ENCODE measurements around the gene MEF2B.
A peak's percentile ranks its signal among the peaks of the same experiment; 100 is the strongest.
"Not testable (repeated sequence)": the region's sequence is repeated elsewhere in the genome, so short reads cannot be mapped to it uniquely, and the experiment has no call there.

Gene MEF2B

DNA sequence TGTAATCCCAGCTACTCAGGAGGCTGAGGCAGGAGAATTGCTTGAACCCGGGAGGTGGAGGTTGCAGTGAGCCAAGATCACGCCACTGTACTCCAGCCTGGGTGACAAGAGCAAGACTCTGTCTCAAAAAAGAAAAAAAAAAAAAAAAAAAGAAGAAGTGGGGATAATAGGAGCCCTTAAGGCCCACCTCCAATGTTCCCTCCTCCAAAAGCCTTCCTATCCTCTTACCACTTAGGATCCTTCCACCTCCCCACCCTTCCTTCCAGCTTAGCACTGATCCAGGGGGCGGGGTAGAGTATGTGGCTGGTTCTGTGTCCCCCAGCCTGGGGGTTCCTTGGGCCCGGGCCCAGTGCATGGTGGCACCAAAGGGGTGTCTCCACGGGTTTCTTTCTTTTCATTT lies 3.2 kb upstream of the MEF2B start:
- ATAC-seq, H3K27ac Mint-ChIP-seq, DNase-seq, H3K4me3 Mint-ChIP-seq, H3K9me3 Mint-ChIP-seq: not testable (repeated sequence)
- Mint-ChIP-seq H3K27me3 (peaks cover 17% of the 10 kb centered on the region), H3K4me1 (peaks cover 22% of the 10 kb centered on the region)

- peaks cover 17% of the 10 kb centered on the region for H3K27me3 Mint-ChIP-seq
- DNase-seq: no peak
- no peak overlapping the region for H3K4me3 Mint-ChIP-seq
- H3K4me1 Mint-ChIP-seq: peaks cover 22% of the 10 kb centered on the region
- no peaks in the 10 kb centered on the region for H3K9me3 Mint-ChIP-seq
- H3K27ac Mint-ChIP-seq: peak overlapping the region in 1 of 2 donors; percentile 39
- no peak for ATAC-seq
These were observed 1.9 kb upstream of the MEF2B start for GRCh38 chr19:19171821-19172532.

- Mint-ChIP-seq H3K27ac (peak overlapping the region in 1 of 2 donors; percentile 77), H3K4me1 (peaks cover 22% of the 10 kb centered on the region), H3K9me3 (no peaks in the 10 kb centered on the region), H3K27me3 (peaks cover 17% of the 10 kb centered on the region), H3K4me3 (peak overlapping the region; percentile 50 to 75)
- ATAC-seq (no peak), DNase-seq (no peak)
These were observed 1.0 kb upstream of the MEF2B start for GRCh38 chr19:19170873-19171672.

- Mint-ChIP-seq H3K27me3 (peaks cover 17% of the 10 kb centered on the region), H3K4me1 (peaks cover 22% of the 10 kb centered on the region), H3K4me3 (peak overlapping the region; percentile 50 to 75), H3K27ac (peak overlapping the region; percentile 8 to 87), H3K9me3 (no peaks in the 10 kb centered on the region)
- no peak for DNase-seq
- ATAC-seq: peak; percentile 4
These were observed 619 bp downstream of the MEF2B start for GRCh38 chr19:19169236-19170052.

DNA sequence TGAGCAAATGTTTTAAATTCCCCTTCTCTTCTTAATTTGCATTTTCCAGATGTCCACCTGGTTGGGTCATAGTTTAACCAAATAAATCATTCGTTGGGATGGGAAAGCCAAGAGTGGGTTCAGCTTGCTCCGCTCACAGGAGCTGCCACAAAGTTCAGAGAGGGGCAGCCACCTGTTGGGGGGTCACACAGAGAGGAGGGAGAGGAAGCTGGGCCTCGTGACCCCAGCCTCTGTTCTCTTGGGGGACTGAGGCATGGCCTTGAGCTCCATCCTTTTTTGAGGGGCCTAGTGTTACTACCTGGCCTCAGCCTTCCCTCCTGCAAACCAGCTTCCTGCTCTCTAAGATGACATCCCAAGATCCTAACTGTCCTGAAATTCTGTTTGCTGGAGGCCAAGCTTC lies 2.5 kb downstream of the MEF2B start:
- no peak overlapping the region for H3K4me3 Mint-ChIP-seq

GRCh38 chr19:19165396-19165795 lies 4.7 kb downstream of the MEF2B start:
- Mint-ChIP-seq H3K4me3 (no peak overlapping the region), H3K27ac (peak overlapping the region in 1 of 2 donors; percentile 1), H3K4me1 (peaks cover 10% of the 10 kb centered on the region), H3K27me3 (peaks cover 11% of the 10 kb centered on the region), H3K9me3 (no peaks in the 10 kb centered on the region)
- ATAC-seq (no peak), DNase-seq (no peak)

More for the DNA sequence above, 2.5 kb downstream of the MEF2B start:
- Mint-ChIP-seq H3K27ac (no peak overlapping the region), H3K27me3 (peaks cover 17% of the 10 kb centered on the region), H3K9me3 (no peaks in the 10 kb centered on the region), H3K4me1 (peaks cover 22% of the 10 kb centered on the region)
- DNase-seq (no peak), ATAC-seq (no peak)

DNA sequence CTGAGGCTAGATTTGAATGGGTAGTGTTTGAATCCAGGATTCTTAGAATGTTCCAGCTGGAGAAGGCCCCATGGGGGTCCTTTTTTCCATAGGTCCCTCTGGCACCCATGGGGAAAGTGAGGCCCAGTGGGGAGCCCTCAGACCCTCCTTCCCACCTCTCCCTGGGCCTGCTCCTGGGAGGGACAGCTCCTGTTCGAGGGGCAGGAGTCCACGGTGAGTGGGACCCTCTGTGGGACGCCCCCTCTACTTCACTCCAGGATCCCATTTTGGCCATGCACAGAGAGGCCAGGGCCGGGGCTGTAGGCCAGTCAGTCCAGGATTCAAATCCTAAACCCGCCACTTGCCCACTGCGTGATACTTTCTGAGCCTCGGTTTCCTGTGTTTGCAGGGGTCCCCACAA lies 7.6 kb downstream of the MEF2B start:
- no peak for ATAC-seq
- Mint-ChIP-seq H3K9me3 (no peaks in the 10 kb centered on the region), H3K27ac (no peak overlapping the region), H3K27me3 (no peaks in the 10 kb centered on the region), H3K4me1 (peaks cover 4% of the 10 kb centered on the region), H3K4me3 (no peak overlapping the region)
- DNase-seq: no peak

DNA sequence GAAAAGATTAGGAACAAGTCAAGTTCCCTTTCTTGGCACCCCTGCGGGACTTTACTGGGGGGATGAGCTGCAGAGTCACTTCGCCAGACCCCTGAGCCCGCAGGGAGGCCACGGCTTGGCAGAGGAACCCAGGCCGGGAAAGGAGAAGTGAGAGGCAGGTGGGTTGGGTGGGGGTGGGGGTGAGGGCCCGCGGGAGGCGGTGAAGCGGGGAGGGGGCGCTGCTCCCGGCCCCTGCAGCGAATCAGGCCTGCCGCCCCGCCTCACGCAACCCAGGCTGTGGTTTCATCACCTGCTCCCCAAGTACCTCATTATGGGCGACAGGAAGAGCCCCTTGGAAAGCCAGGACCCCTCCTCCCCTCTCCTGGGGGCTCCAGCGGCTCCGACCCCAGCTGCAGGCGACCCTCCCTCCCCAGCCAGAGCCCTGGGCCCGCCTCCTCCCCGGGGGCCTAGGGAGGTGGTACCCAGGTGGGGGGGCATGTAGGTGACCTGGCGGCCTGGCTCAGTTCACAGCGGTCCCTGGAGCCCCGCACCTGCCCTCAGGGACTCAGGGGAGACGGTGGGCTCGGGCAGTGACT lies 9.5 kb downstream of the MEF2B start:
- H3K27me3 Mint-ChIP-seq: no peaks in the 10 kb centered on the region

GRCh38 chr19:19159534-19159933 lies 10.5 kb downstream of the MEF2B start:
- no peaks in the 10 kb centered on the region for H3K27me3 Mint-ChIP-seq
- no peak overlapping the region for H3K4me3 Mint-ChIP-seq
- no peak for ATAC-seq
- H3K9me3 Mint-ChIP-seq: no peaks in the 10 kb centered on the region
- H3K27ac Mint-ChIP-seq: peak overlapping the region in 1 of 2 donors; percentile 28
- DNase-seq: no peak
- H3K4me1 Mint-ChIP-seq: peaks cover 4% of the 10 kb centered on the region

More for the DNA sequence above, 9.5 kb downstream of the MEF2B start:
- Mint-ChIP-seq H3K4me3 (no peak overlapping the region), H3K4me1 (peaks cover 4% of the 10 kb centered on the region), H3K9me3 (no peaks in the 10 kb centered on the region), H3K27ac (peak overlapping the region; percentile 31 to 40)
- ATAC-seq (peak; percentile 43), DNase-seq (no peak)

GRCh38 chr19:19157808-19158207 lies 12.3 kb downstream of the MEF2B start:
- Mint-ChIP-seq H3K27me3 (no peaks in the 10 kb centered on the region), H3K9me3 (no peaks in the 10 kb centered on the region), H3K4me1 (peaks cover 4% of the 10 kb centered on the region), H3K4me3 (no peak overlapping the region), H3K27ac (no peak overlapping the region)
- ATAC-seq (no peak), DNase-seq (no peak)

- H3K4me1 Mint-ChIP-seq: peaks cover 4% of the 10 kb centered on the region
- H3K27me3 Mint-ChIP-seq: no peaks in the 10 kb centered on the region
- DNase-seq (no peak), ATAC-seq (no peak)
- peak overlapping the region in 1 of 2 donors; percentile 22 for H3K27ac Mint-ChIP-seq
- H3K4me3 Mint-ChIP-seq: no peak overlapping the region
- no peaks in the 10 kb centered on the region for H3K9me3 Mint-ChIP-seq
These were observed 14.4 kb downstream of the MEF2B start for GRCh38 chr19:19155495-19156219.

DNA sequence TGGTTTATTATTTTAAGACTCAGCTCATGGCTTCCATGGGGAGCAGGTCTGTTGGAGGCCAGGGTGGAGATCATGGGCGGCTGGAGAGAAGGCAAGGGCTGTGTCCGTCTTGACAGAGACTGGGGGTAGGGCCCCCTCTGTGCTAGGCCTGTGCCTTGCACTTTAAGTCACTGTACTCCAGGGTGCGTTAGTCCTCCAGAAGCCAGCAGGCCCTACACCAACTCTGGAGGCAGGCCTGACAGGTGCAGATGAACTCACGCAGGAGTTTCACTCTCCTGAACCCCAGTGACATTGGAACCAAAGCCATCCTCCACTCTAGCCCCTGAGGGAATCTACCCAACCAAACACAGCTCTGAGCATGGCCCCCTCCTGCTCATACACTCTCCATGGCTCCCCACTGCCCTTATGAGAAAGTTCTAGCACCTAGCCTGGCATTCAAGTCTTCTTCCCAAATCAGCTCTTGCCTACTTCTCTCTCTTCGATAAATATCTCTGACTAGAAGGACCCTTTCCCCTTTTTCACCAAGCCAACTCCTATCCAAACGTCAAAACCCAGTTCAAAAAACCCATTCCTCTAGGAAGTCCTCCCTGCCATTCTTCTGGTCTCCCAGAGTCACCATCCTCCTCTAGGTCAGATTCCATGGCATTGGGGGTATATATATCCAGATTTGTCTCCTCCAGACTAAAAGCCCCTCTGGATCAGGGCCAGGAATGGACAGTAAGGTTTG lies 15.1 kb downstream of the MEF2B start:
- Mint-ChIP-seq H3K4me3 (no peak overlapping the region), H3K9me3 (no peaks in the 10 kb centered on the region), H3K27me3 (no peaks in the 10 kb centered on the region), H3K4me1 (no peaks in the 10 kb centered on the region), H3K27ac (no peak overlapping the region)
- ATAC-seq: no peak
- no peak for DNase-seq

DNA sequence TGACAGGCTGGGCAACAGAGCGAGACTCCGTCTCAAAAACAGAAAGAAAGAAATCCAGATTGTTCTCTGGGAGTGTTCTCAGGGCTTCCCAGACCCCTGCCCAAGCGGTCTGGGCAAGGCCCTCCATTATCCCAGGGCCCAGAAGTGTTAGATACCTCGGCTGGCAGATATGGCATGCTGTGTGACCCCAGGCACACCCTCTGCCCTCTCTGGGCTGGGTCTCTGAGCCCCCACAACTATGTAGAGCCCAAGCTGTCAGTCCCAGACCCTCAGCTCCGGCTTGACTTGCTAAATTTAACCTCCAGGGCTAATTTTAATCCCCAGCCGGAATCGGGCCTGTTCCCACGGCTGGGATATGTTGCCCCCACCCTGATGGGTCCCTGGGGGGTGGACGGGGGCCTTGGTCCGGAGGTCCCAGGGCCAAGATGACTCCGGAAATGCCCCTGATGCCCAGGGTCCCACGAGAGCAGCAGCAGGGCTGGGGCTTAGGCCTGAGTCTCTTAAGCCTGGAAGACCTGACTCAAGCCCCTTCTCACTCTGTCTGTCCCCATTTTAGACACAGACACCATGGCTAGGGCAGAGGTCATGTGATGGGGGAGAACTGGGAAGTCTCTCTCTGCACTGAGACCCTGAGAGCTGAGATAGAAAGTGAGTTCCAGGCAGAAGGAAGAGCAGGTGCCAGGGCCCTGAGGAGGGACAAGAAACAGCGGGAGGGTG lies 17.2 kb downstream of the MEF2B start:
- Mint-ChIP-seq H3K4me1 (no peaks in the 10 kb centered on the region), H3K27ac (peak overlapping the region in 1 of 2 donors; percentile 36), H3K9me3 (no peaks in the 10 kb centered on the region), H3K27me3 (no peaks in the 10 kb centered on the region), H3K4me3 (no peak overlapping the region)
- ATAC-seq (no peak), DNase-seq (no peak)

GRCh38 chr19:19151418-19151817 lies 18.6 kb downstream of the MEF2B start:
- DNase-seq (no peak), ATAC-seq (no peak)
- Mint-ChIP-seq H3K27me3 (no peaks in the 10 kb centered on the region), H3K9me3 (no peaks in the 10 kb centered on the region), H3K27ac (no peak overlapping the region), H3K4me3 (no peak overlapping the region), H3K4me1 (no peaks in the 10 kb centered on the region)

Data from stimulated activated naive CD8-positive, alpha-beta T cell treated with anti-CD3 and anti-CD28 coated beads, Interleukin-15, amount 100 ng/mL, for 72 hours (primary cell).